ENCODE results near the gene ZNF385B.

DNA sequence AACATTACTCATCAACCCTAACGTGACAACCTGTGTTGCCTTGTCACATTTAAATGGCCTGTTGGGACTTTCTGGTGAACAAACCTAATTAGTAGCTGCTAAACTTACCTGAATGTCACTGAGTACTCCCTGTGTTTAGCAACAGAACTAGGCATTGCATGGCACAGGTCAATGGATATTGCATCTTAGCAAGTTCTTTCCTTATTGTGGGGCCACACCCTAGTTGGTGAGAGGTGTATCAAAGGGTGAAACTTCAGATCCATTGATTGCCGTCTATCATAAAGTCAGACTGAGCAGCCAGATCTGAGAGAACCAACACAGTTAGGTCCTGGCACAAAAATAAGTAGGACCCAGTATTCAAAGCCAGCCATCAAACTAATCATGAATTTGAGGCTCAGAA lies 29.8 kb upstream of the ZNF385B start:
- TF ChIP-seq POLR2A (IDR thresholded peaks at IDR 0.05) (no peak), EP300 (IDR thresholded peaks at IDR 0.05) (no peak), POLR2AphosphoS5 (IDR thresholded peaks at IDR 0.05) (no peak)
- TF ChIP-seq, protein P1, sequence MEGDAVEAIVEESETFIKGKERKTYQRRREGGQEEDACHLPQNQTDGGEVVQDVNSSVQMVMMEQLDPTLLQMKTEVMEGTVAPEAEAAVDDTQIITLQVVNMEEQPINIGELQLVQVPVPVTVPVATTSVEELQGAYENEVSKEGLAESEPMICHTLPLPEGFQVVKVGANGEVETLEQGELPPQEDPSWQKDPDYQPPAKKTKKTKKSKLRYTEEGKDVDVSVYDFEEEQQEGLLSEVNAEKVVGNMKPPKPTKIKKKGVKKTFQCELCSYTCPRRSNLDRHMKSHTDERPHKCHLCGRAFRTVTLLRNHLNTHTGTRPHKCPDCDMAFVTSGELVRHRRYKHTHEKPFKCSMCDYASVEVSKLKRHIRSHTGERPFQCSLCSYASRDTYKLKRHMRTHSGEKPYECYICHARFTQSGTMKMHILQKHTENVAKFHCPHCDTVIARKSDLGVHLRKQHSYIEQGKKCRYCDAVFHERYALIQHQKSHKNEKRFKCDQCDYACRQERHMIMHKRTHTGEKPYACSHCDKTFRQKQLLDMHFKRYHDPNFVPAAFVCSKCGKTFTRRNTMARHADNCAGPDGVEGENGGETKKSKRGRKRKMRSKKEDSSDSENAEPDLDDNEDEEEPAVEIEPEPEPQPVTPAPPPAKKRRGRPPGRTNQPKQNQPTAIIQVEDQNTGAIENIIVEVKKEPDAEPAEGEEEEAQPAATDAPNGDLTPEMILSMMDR (IDR thresholded peaks at IDR 0.05) = no peak

Measured in stomach (tissue), 4 donors.